ENCODE data around the gene ABCG2.
"Not testable (repeated sequence)": the region's sequence is repeated elsewhere in the genome, so short reads cannot be mapped to it uniquely, and the experiment has no call there.

Gene ABCG2

DNA sequence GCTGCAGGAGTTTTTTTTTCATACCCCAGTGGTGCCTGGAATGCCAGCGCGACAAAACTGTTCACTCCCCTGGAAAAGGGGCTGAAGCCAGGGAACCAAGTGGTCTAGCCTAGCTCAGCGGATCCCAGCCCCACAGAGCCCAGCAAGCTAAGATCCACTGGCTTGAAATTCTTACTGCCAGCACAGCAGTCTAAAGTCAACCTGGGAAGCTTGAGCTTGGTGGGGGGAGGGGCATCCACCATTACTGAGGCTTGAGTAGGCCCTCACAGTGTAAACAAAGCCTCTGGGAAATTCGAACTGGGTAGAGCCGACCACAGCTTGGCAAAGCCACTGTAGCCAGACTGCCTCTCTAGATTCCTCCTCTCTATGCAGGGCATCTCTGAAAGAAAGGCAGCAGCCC is 36.2 kb downstream of the ABCG2 start:
- H3K27me3 ChIP-seq (ENCODE audit: low read depth); H3K36me3 ChIP-seq (replicated peaks); DNase-seq (ENCODE audit: low spot score in 2 of 2); H3K4me3 ChIP-seq; in situ Hi-C loops (cut with MboI; ENCODE audit: low sequenced_read_pairs); H3K4me1 ChIP-seq: not testable (repeated sequence)
- H3K9me3 ChIP-seq = peaks cover 18% of the 10 kb centered on the region; the same call in 1 of the 2 replicates

- no peak for DNase-seq (ENCODE audit: low spot score in 2 of 2)
- Histone ChIP-seq H3K36me3 (replicated peaks) (no peaks in the 10 kb centered on the region), H3K27me3 (ENCODE audit: low read depth) (no peaks in the 10 kb centered on the region), H3K9me3 (peaks cover 18% of the 10 kb centered on the region; the same call in 1 of the 2 replicates), H3K4me1 (no peaks in the 10 kb centered on the region), H3K4me3 (no peak overlapping the region)
- in situ Hi-C loops (cut with MboI; ENCODE audit: low sequenced_read_pairs) = no loop called here
Observed at GRCh38 chr4:88119943-88120342, 38.5 kb downstream of the ABCG2 start.

- in situ Hi-C loops (cut with MboI; ENCODE audit: low sequenced_read_pairs) = no loop called here
- Histone ChIP-seq H3K4me3 (no peak overlapping the region), H3K27me3 (ENCODE audit: low read depth) (no peaks in the 10 kb centered on the region), H3K36me3 (replicated peaks) (no peaks in the 10 kb centered on the region), H3K9me3 (peaks cover 9% of the 10 kb centered on the region; the same call in 1 of the 2 replicates), H3K4me1 (no peaks in the 10 kb centered on the region)
- no peak for DNase-seq (ENCODE audit: low spot score in 2 of 2)
Observed at GRCh38 chr4:88115587-88115986, 42.9 kb downstream of the ABCG2 start.

GRCh38 chr4:88112856-88113255 is 45.6 kb downstream of the ABCG2 start:
- no peak overlapping the region for H3K4me3 ChIP-seq
- no peaks in the 10 kb centered on the region for H3K4me1 ChIP-seq
- H3K36me3 ChIP-seq (replicated peaks) = no peaks in the 10 kb centered on the region
- no peaks in the 10 kb centered on the region for H3K27me3 ChIP-seq (ENCODE audit: low read depth)
- DNase-seq (ENCODE audit: low spot score in 2 of 2) = no peak
- H3K9me3 ChIP-seq = no peaks in the 10 kb centered on the region
- in situ Hi-C loops (cut with MboI; ENCODE audit: low sequenced_read_pairs) = no loop called here

DNA sequence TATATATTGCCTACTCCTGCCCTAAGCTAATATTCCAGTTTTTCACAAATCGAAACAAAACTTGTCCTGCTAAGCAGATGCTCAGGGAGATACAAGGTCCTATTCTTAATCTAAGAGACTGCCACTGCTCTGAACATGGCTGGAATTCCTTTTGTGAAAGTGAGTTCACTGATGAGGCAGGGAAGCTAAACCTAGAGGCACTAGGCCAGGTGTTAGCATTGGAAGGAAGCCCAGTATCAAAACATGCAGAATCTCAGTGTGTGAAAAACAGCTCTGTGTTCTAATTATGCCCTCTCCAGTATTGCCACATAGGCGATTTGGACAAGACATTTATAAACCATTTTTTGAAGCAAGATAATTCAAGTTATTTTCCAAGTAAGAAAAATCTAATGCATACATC is 47.6 kb downstream of the ABCG2 start:
- Histone ChIP-seq H3K36me3 (replicated peaks) (no peaks in the 10 kb centered on the region), H3K9me3 (no peaks in the 10 kb centered on the region), H3K4me3 (no peak overlapping the region), H3K27me3 (ENCODE audit: low read depth) (no peaks in the 10 kb centered on the region), H3K4me1 (no peaks in the 10 kb centered on the region)
- DNase-seq (ENCODE audit: low spot score in 2 of 2) = no peak
- in situ Hi-C loops (cut with MboI; ENCODE audit: low sequenced_read_pairs) = no loop called here

GRCh38 chr4:88109123-88109881 is 49.1 kb downstream of the ABCG2 start:
- Histone ChIP-seq H3K4me3 (no peak overlapping the region), H3K4me1 (no peaks in the 10 kb centered on the region), H3K36me3 (replicated peaks) (no peaks in the 10 kb centered on the region), H3K9me3 (no peaks in the 10 kb centered on the region), H3K27me3 (ENCODE audit: low read depth) (no peaks in the 10 kb centered on the region)
- in situ Hi-C loops (cut with MboI; ENCODE audit: low sequenced_read_pairs) = no loop called here
- no peak for DNase-seq (ENCODE audit: low spot score in 2 of 2)

- no peak for DNase-seq (ENCODE audit: low spot score in 2 of 2)
- Histone ChIP-seq H3K27me3 (ENCODE audit: low read depth) (no peaks in the 10 kb centered on the region), H3K9me3 (no peaks in the 10 kb centered on the region), H3K4me1 (no peaks in the 10 kb centered on the region), H3K4me3 (no peak overlapping the region), H3K36me3 (replicated peaks) (no peaks in the 10 kb centered on the region)
- in situ Hi-C loops (cut with MboI; ENCODE audit: low sequenced_read_pairs) = no loop called here
Observed at GRCh38 chr4:88108747-88109122, 49.7 kb downstream of the ABCG2 start.

GRCh38 chr4:88108108-88108465 is 50.4 kb downstream of the ABCG2 start:
- H3K4me1 ChIP-seq = not testable (repeated sequence)

DNA sequence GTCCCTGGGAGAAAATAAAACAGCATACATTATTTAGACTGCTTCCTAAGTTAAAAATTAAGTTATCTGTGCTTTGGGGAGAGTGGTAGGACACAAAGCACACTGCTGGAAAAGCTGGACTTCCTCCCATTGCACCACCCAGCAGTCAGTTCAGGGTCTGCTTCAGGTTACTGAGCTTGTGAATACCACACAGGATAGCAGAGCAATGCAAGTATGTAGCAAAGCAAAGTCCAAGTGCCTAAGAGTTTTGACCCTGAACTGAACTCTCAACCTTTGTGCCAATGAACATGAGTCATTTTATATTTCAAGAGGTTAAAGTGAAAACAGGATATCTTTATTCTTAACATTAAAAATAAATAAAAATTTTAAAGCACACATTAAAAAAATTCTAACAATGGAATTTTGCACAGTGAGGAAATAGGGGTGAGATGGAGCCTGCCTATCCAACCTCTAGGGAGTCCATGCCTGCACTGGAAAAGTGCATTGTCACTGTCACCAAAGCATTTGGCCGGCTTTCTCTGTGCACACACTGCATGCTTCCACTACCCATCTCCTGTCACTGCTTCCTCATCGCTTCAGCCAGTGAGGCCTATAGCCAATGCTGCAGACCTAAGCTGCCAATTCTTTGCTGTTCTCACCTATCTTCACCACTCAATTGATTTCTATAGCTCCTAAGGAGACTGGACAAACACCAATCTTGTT is 50.9 kb downstream of the ABCG2 start:
- no peak overlapping the region for H3K4me3 ChIP-seq
- H3K36me3 ChIP-seq (replicated peaks) = no peaks in the 10 kb centered on the region
- in situ Hi-C loops (cut with MboI; ENCODE audit: low sequenced_read_pairs) = no loop called here
- H3K4me1 ChIP-seq = no peaks in the 10 kb centered on the region
- DNase-seq (ENCODE audit: low spot score in 2 of 2) = no peak
- H3K9me3 ChIP-seq = no peaks in the 10 kb centered on the region
- H3K27me3 ChIP-seq (ENCODE audit: low read depth) = no peaks in the 10 kb centered on the region

More at GRCh38 chr4:88108108-88108465, 50.4 kb downstream of the ABCG2 start:
- H3K9me3 ChIP-seq; DNase-seq (ENCODE audit: low spot score in 2 of 2); H3K4me3 ChIP-seq; H3K36me3 ChIP-seq (replicated peaks); H3K27me3 ChIP-seq (ENCODE audit: low read depth); in situ Hi-C loops (cut with MboI; ENCODE audit: low sequenced_read_pairs): not testable (repeated sequence)

DNA sequence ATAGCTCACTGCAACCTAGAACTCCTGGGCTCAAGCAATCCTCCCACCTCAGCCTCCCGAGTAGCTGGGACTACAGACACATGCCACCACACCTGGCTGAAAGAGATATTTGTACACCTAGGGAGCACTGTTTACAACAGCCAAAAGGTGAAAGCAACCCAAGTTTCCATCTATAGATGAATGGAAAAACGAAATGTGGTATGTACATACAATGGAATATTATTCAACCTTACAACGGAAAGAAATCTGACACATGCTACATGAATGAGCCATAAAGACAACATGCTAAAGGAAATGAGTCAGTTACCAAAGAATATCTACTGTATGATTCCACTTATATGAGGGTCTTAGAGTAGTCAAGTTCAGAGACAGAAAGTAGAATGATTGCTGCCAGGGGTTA is 52.2 kb downstream of the ABCG2 start:
- no peak for DNase-seq (ENCODE audit: low spot score in 2 of 2)
- H3K4me3 ChIP-seq = no peak overlapping the region
- H3K4me1 ChIP-seq = no peaks in the 10 kb centered on the region
- H3K36me3 ChIP-seq (replicated peaks) = no peaks in the 10 kb centered on the region
- in situ Hi-C loops (cut with MboI; ENCODE audit: low sequenced_read_pairs) = no loop called here
- H3K27me3 ChIP-seq (ENCODE audit: low read depth) = no peaks in the 10 kb centered on the region
- no peaks in the 10 kb centered on the region for H3K9me3 ChIP-seq

DNA sequence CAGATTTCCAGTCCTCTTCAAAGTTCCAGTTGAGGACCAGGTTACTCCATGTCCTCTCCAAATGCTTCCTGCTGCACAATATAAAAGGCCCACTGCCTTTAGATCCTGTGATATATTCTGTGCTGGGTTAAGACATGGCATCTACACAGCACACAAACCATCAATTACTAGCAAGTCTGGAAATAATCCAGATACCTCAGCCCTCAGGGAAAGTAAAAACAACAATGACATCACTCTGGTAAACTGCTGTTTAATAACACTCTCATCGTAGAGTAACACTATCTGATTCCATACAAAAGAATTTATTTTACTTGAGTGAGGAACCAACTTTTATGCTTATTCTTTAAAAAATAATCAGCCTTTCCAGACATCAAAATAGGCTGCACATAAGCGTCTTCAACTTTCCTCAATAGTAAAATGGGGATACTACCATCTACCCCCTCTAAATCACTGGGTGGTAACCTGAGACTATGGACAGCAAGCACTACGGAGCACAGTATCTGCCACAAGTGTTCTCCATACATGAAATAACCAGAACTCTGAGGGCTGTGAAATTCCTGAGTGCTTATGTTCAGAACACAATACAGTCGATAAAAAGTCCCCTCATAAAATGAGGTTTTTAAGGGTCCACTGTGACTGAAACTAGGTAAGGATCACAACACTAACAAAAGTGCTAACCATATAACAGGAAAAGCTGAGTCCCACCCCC is 53.4 kb downstream of the ABCG2 start:
- no peaks in the 10 kb centered on the region for H3K9me3 ChIP-seq
- in situ Hi-C loops (cut with MboI; ENCODE audit: low sequenced_read_pairs) = no loop called here
- no peak for DNase-seq (ENCODE audit: low spot score in 2 of 2)
- H3K27me3 ChIP-seq (ENCODE audit: low read depth) = no peaks in the 10 kb centered on the region
- H3K36me3 ChIP-seq (replicated peaks) = no peaks in the 10 kb centered on the region
- H3K4me1 ChIP-seq = no peaks in the 10 kb centered on the region
- no peak overlapping the region for H3K4me3 ChIP-seq

DNA sequence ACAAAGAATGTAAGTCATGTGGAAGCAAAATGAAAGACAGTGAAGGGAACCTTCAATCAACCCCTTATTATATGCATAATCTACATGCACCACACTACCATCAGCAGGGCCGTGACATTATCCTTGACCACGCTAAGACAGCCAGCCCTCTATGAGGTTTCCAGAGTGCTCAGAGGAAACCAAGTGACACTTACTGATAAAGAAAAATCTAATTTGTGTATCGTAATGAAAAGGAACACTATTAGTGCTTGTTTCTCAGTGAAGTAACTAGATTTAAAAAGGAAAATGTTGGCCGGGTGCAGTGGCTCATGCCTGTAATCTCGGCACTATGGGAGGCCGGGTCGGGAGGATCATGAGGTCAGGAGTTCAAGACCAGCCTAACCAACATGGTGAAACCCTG is 56.4 kb downstream of the ABCG2 start:
- in situ Hi-C loops (cut with MboI; ENCODE audit: low sequenced_read_pairs) = no loop called here
- Histone ChIP-seq H3K36me3 (replicated peaks) (no peaks in the 10 kb centered on the region), H3K27me3 (ENCODE audit: low read depth) (no peaks in the 10 kb centered on the region), H3K4me1 (no peaks in the 10 kb centered on the region), H3K9me3 (no peaks in the 10 kb centered on the region), H3K4me3 (no peak overlapping the region)
- DNase-seq (ENCODE audit: low spot score in 2 of 2) = no peak

DNA sequence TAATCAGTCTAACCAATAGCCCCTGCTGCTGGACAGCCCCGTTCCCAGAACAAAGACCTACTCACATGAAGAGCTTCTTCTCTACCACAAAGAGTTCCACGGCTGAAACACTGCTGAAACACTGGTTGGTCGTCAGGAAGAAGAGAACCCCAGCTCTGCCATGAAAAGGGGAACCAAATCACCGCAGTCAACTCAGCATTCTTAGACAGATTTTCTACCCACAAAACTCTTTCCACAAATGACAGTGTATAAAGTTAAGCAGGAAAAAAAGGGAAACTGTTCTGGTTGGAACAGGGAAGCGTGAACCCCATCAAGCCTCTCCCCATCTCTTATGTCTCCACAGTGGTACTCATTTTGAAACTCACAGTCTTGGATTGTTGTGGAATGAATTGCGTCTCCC is 57.3 kb downstream of the ABCG2 start:
- Histone ChIP-seq H3K4me3 (no peak overlapping the region), H3K27me3 (ENCODE audit: low read depth) (no peaks in the 10 kb centered on the region), H3K9me3 (no peaks in the 10 kb centered on the region), H3K36me3 (replicated peaks) (no peaks in the 10 kb centered on the region), H3K4me1 (peaks cover 3% of the 10 kb centered on the region)
- no peak for DNase-seq (ENCODE audit: low spot score in 2 of 2)
- in situ Hi-C loops (cut with MboI; ENCODE audit: low sequenced_read_pairs) = no loop called here

Measured in HAP-1 (cell line).